H1 (cell line): ENCODE data around the gene ARMC7. TPM values are rescaled to one million over a fixed set of nuclear protein-coding genes. Genes with fewer than 3 reads are reported as not detected.

ENCODE experiments used
- CTCF ChIA-PET: fragments of 300-600 bp; sonication (Branson Sonifier 250); formaldehyde crosslinking; loops from one replicate; lab custom pipeline; 2021; ENCODE audit not compliant: partially characterized antibody; lab: Charles Lee
- POLR2A ChIA-PET: fragments of 300-600 bp; sonication (Branson Sonifier 250); formaldehyde crosslinking; loops from one replicate; lab custom pipeline; 2021; ENCODE audit warnings: inconsistent platforms; ENCODE audit not compliant: partially characterized antibody; lab: Charles Lee
- DNase-seq, 2 experiments: peaks; one replicate each; pipeline versions ENCODE4 v3.0.0 to v3.0.0-alpha.2; 2010 to 2022; ENCODE audit warnings: low spot score in 2 of 2, low read depth in 1 of 2, mixed read lengths in 1 of 2
- FAIRE-seq: peaks from 2 replicates; lab custom pipeline; 2011; peaks lifted over from hg19 to GRCh38; lab: Jason Lieb, UNC
- H2AFZ ChIP-seq: 2 replicates; pipeline ENCODE4 v1.8.1; 2012; ENCODE audit warnings: low read length, inconsistent platforms
- H2AK5ac ChIP-seq: 2 replicates; pipeline ENCODE4 v1.6.1; 2013; ENCODE audit warnings: low read depth, low read length
- H2BK120ac ChIP-seq: replicated peaks from 2 replicates; pipeline ENCODE3; 2013; ENCODE audit warnings: low read depth, low read length, inconsistent platforms
- H2BK12ac ChIP-seq: 2 replicates; pipeline ENCODE4 v1.6.1; 2013; ENCODE audit warnings: low read depth, low read length
- H2BK15ac ChIP-seq: 2 replicates; pipeline ENCODE4 v1.6.1; 2013; ENCODE audit warnings: low read length
- H2BK20ac ChIP-seq: 2 replicates; pipeline ENCODE4 v1.6.1; 2013; ENCODE audit warnings: low read length
- H2BK5ac ChIP-seq: 2 replicates; pipeline ENCODE4 v1.6.1; 2013; ENCODE audit warnings: low read depth, low read length
- H3K14ac ChIP-seq: 2 replicates; pipeline ENCODE4 v1.6.1; 2013; ENCODE audit warnings: inconsistent platforms; ENCODE audit not compliant: insufficient read length
- H3K18ac ChIP-seq: 2 replicates; pipeline ENCODE4 v1.6.1; 2013; ENCODE audit warnings: low read length; ENCODE audit errors: extremely low read depth
- H3K23ac ChIP-seq: 2 replicates; pipeline ENCODE4 v1.6.1; 2013; ENCODE audit warnings: inconsistent platforms; ENCODE audit not compliant: insufficient read length
- H3K23me2 ChIP-seq: 2 replicates; pipeline ENCODE4 v1.6.1; 2013; ENCODE audit warnings: low read depth, low read length
- H3K27ac ChIP-seq: 2 replicates; pipeline ENCODE4 v1.6.1; 2011; ENCODE audit warnings: low read depth, low read length, inconsistent platforms
- H3K27me3 ChIP-seq, 4 experiments: replicated peaks in 1 of 4; 1 replicate in 1 of 4; 2 replicates in 3 of 4; pipeline versions ENCODE4 v1.6.1 to v1.8.1; 2011 to 2013; ENCODE audit warnings: low read length in 3 of 4, mild to moderate bottlenecking in 3 of 4, inconsistent platforms in 2 of 4, mixed read lengths in 2 of 4, moderate library complexity in 1 of 4; ENCODE audit not compliant: control insufficient read depth in 3 of 4, insufficient read depth in 3 of 4; ENCODE audit errors: extremely low read depth in 1 of 4
- H3K36me3 ChIP-seq, 4 experiments: 2 replicates each; pipeline versions ENCODE4 v1.6.1 to v1.8.1; 2011 to 2013; ENCODE audit warnings: mild to moderate bottlenecking in 4 of 4, low read length in 3 of 4, moderate library complexity in 2 of 4, control low read depth in 1 of 4, inconsistent platforms in 1 of 4; ENCODE audit not compliant: insufficient read depth in 4 of 4, control insufficient read depth in 2 of 4
- H3K4ac ChIP-seq: replicated peaks from 2 replicates; pipeline ENCODE3; 2013; ENCODE audit warnings: low read length, low read depth, mixed read lengths, inconsistent platforms; ENCODE audit not compliant: insufficient read length
- H3K4me1 ChIP-seq, 4 experiments: replicated peaks in 1 of 4; 1 replicate in 1 of 4; 2 replicates in 3 of 4; pipeline versions ENCODE4 v1.6.1 to v1.8.1; 2011 to 2013; ENCODE audit warnings: low read length in 3 of 4, inconsistent platforms in 2 of 4, mixed read lengths in 1 of 4; ENCODE audit not compliant: insufficient read depth in 4 of 4, control insufficient read depth in 3 of 4
- H3K4me2 ChIP-seq, 2 experiments: 2 replicates each; pipeline versions ENCODE4 v1.6.1 to v1.8.1; 2011 to 2013; ENCODE audit warnings: low read depth in 2 of 2, low read length in 2 of 2, control low read depth in 1 of 2, inconsistent platforms in 1 of 2, mild to moderate bottlenecking in 1 of 2; ENCODE audit not compliant: insufficient read depth in 1 of 2
- H3K4me3 ChIP-seq, 4 experiments: fragments of 200-600, 300-600 bp in 1 of 4; sonication (generic), shearing (Covaris generic), sonication (Bioruptor Twin) in 1 of 4; 2 replicates each; pipeline versions ENCODE4 v1.5.1 to v1.8.1; 2011 to 2016; ENCODE audit warnings: low read length in 4 of 4, low read depth in 3 of 4, control low read depth in 2 of 4, inconsistent platforms in 2 of 4, mild to moderate bottlenecking in 2 of 4, mixed read lengths in 1 of 4, moderate library complexity in 1 of 4; ENCODE audit not compliant: insufficient read depth in 2 of 4; ENCODE audit errors: extremely low read depth in 1 of 4
- H3K56ac ChIP-seq: replicated peaks from 2 replicates; pipeline ENCODE3; 2013; ENCODE audit warnings: low read depth, mild to moderate bottlenecking, mixed read lengths, low read length, inconsistent platforms; ENCODE audit not compliant: insufficient read length
- H3K79me1 ChIP-seq: 2 replicates; pipeline ENCODE4 v1.6.1; 2013; ENCODE audit warnings: low read depth, low read length, control low read depth
- H3K79me2 ChIP-seq, 2 experiments: 2 replicates each; pipeline versions ENCODE4 v1.6.1 to v1.8.1; 2012 to 2013; ENCODE audit warnings: low read length in 2 of 2, mild to moderate bottlenecking in 2 of 2, inconsistent platforms in 1 of 2; ENCODE audit not compliant: insufficient read depth in 2 of 2, control insufficient read depth in 1 of 2
- H3K9ac ChIP-seq, 4 experiments: replicated peaks in 1 of 4; 1 replicate in 1 of 4; 2 replicates in 3 of 4; pipeline versions ENCODE4 v1.6.1 to v1.8.1; 2011 to 2013; ENCODE audit warnings: low read depth in 3 of 4, low read length in 3 of 4, control low read depth in 2 of 4, mild to moderate bottlenecking in 2 of 4, moderate library complexity in 2 of 4, inconsistent platforms in 1 of 4; ENCODE audit errors: extremely low read depth in 1 of 4
- H3K9me3 ChIP-seq, 2 experiments: 2 replicates each; pipeline versions ENCODE4 v1.6.1 to v1.8.1; 2012 to 2013; ENCODE audit warnings: mild to moderate bottlenecking in 2 of 2, moderate library complexity in 2 of 2, control low read depth in 1 of 2, inconsistent platforms in 1 of 2, low read depth in 1 of 2, low read length in 1 of 2, mixed read lengths in 1 of 2; ENCODE audit not compliant: insufficient read depth in 2 of 2
- H4K20me1 ChIP-seq, 2 experiments: replicated peaks in 1 of 2; 2 replicates each; pipeline versions ENCODE3 to v1.8.1; 2011 to 2013; ENCODE audit warnings: inconsistent platforms in 2 of 2, low read length in 2 of 2, mild to moderate bottlenecking in 1 of 2; ENCODE audit not compliant: insufficient read depth in 2 of 2, control insufficient read depth in 1 of 2
- H4K5ac ChIP-seq: 2 replicates; pipeline ENCODE4 v1.6.1; 2013; ENCODE audit warnings: low read length, low read depth, mixed read lengths, inconsistent platforms; ENCODE audit not compliant: insufficient read length
- H4K8ac ChIP-seq: 2 replicates; pipeline ENCODE4 v1.8.0; 2013; ENCODE audit warnings: mild to moderate bottlenecking, moderate library complexity, low read length, inconsistent platforms; ENCODE audit not compliant: insufficient read depth; ENCODE audit errors: extremely low read depth
- H4K91ac ChIP-seq: replicated peaks from 2 replicates; pipeline ENCODE3; 2013; ENCODE audit warnings: low read length, mixed read lengths, inconsistent platforms; ENCODE audit not compliant: insufficient read length
- BRCA1 ChIP-seq: IDR thresholded peaks from 2 replicates; pipeline ENCODE4 v1.6.1; 2012; ENCODE audit warnings: low read depth, low read length, improper control_type of control experiment
- CREB1 ChIP-seq: IDR thresholded peaks from 2 replicates; pipeline ENCODE4 v1.6.1; 2012; ENCODE audit warnings: inconsistent platforms
- FOSL1 ChIP-seq: IDR thresholded peaks from 2 replicates; pipeline ENCODE4 v1.6.1; 2011; ENCODE audit warnings: mild to moderate bottlenecking, low read depth, low read length, moderate library complexity; ENCODE audit not compliant: insufficient read depth
- JUND ChIP-seq: IDR thresholded peaks from 2 replicates; pipeline ENCODE4 v1.6.1; 2011; ENCODE audit warnings: mild to moderate bottlenecking, improper control_type of control experiment, low read length
- KDM5A ChIP-seq: fragments of 200-600 bp; IDR thresholded peaks from 2 replicates; pipeline ENCODE4 v1.7.1; 2012; ENCODE audit warnings: mild to moderate bottlenecking, low read length, inconsistent platforms, mixed read lengths
- POLR2AphosphoS5 ChIP-seq: IDR thresholded peaks from 2 replicates; pipeline ENCODE4 v1.6.1; 2011; ENCODE audit warnings: low read depth, low read length
- POU5F1 ChIP-seq: IDR thresholded peaks from 2 replicates; pipeline ENCODE4 v1.6.1; 2011; ENCODE audit warnings: low read depth, mild to moderate bottlenecking, low read length, moderate library complexity
- SRF ChIP-seq: IDR thresholded peaks from 2 replicates; pipeline ENCODE4 v1.6.1; 2011; ENCODE audit warnings: mild to moderate bottlenecking, low read depth, low read length, moderate library complexity
- SUZ12 ChIP-seq: fragments of 200-600 bp; sonication (generic); IDR thresholded peaks from 2 replicates; pipeline ENCODE4 v1.6.1; 2012; ENCODE audit warnings: mild to moderate bottlenecking, inconsistent platforms, low read length, moderate library complexity, mixed read lengths
- TAF7 ChIP-seq: optimal IDR thresholded peaks from 2 replicates; pipeline ENCODE3; 2011; ENCODE audit warnings: low read depth, mild to moderate bottlenecking, inconsistent platforms, low read length, moderate library complexity, borderline replicate concordance
- WGBS, 2 experiments: shearing (Covaris generic) in 1 of 2; methylation state at CpG; one replicate each; pipeline versions ENCODE4 v1.1.6 to v1.1.7; 2013 to 2015; ENCODE audit warnings: low lambda C conversion rate in 2 of 2, mixed read lengths in 2 of 2, inconsistent platforms in 1 of 2, low coverage in 1 of 2, missing lambda C conversion rate in 1 of 2; ENCODE audit not compliant: insufficient replicate concordance in 2 of 2, insufficient coverage in 1 of 2, insufficient read length in 1 of 2; ENCODE audit errors: extremely low coverage in 1 of 2, missing lambda C conversion rate in 1 of 2; 5-methylcytosine and 5-hydroxymethylcytosine counted together
- polyA plus RNA-seq, 7 experiments: library from polyadenylated mRNA; depleted of rRNA in 3 of 7; stranded (reverse) in 5 of 7; unstranded in 2 of 7; fragments of >200 nt in 5 of 7; fragments of 200-250 nt in 2 of 7; gene quantifications; 1 replicate in 5 of 7; 2 replicates in 1 of 7; 4 replicates in 1 of 7; pipeline versions ENCODE4 v1.2.1 to v1.2.3, GENCODE V29; 2011 to 2013; ENCODE audit warnings: missing spikeins in 2 of 7, mixed read lengths in 2 of 7
- total RNA-seq: library from RNA; stranded (reverse); fragmentation: NEBNext Ultra II Directional; extraction: Animal tissue kit (Norgen Biotek cat#: 25700); gene quantifications from 2 replicates; pipeline ENCODE4 v1.2.1, GENCODE V29; 2021
- TF ChIP-seq, protein P1 (sequence below): IDR thresholded peaks from 2 replicates; pipeline ENCODE4 v1.6.1; 2012; ENCODE audit warnings: low read length, inconsistent platforms

ARMC7 gene
- total and polyA plus RNA-seq, 2 of the 8 experiments (the other 6 are each of a cell fraction or from before 2014, with no cell fraction given): 9.8 to 13.6 TPM

DNA sequence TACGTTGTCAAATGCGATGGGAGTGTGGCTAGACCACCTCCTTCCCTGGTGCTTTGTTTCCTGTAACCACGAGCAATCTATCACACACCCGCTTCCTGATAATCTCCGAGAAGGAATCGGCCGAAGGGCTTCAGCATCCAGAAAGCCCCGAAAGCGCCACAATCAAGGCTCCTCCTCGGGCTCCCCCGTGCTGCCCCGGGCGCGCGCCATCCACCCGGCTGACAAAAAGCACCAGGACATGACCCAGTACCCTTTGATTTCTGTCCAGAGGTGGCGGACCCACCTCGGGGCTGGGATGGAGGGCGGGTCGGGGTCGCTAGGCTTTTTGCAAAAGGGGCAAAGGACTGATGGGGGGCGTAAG lies 743 bp upstream of the ARMC7 start:
- peaks cover 0 to 2% (median under 1%) of the 10 kb centered on the region in 4 experiments; a peak in 3 of 7 replicates for H3K4me1 ChIP-seq
- peak overlapping the region in 2 of 4 experiments; percentile 6 to 39; a peak in 2 of 7 replicates for H3K9ac ChIP-seq
- no peak overlapping the region for H2BK12ac ChIP-seq
- no peaks in the 10 kb centered on the region for H4K20me1 ChIP-seq
- H3K4ac ChIP-seq: no peak overlapping the region
- H2BK20ac ChIP-seq: no peak overlapping the region
- H3K27ac ChIP-seq: no peak overlapping the region
- H3K9me3 ChIP-seq: no peaks in the 10 kb centered on the region
- H2AK5ac ChIP-seq: no peak overlapping the region
- H3K27me3 ChIP-seq: no peaks in the 10 kb centered on the region
- H3K56ac ChIP-seq: no peak overlapping the region
- WGBS, 2 experiments: 18% methylated on average over 22 of the region's 22 CpGs; no CpG with 5 or more reads in 1 of the 2 experiments
- H2AFZ ChIP-seq: peak overlapping the region; percentile 56
- peaks cover 5% of the 10 kb centered on the region; the same call in 1 of the 2 replicates for H3K79me1 ChIP-seq
- no peak overlapping the region for H2BK5ac ChIP-seq
- TF ChIP-seq CREB1 (no peak), KDM5A (no peak), SRF (no peak), TAF7 (no peak), FOSL1 (no peak), BRCA1 (no peak), POU5F1 (no peak), JUND (no peak), POLR2AphosphoS5 (no peak), SUZ12 (no peak)
- TF ChIP-seq, protein P1, sequence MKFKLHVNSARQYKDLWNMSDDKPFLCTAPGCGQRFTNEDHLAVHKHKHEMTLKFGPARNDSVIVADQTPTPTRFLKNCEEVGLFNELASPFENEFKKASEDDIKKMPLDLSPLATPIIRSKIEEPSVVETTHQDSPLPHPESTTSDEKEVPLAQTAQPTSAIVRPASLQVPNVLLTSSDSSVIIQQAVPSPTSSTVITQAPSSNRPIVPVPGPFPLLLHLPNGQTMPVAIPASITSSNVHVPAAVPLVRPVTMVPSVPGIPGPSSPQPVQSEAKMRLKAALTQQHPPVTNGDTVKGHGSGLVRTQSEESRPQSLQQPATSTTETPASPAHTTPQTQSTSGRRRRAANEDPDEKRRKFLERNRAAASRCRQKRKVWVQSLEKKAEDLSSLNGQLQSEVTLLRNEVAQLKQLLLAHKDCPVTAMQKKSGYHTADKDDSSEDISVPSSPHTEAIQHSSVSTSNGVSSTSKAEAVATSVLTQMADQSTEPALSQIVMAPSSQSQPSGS: no peak
- DNase-seq (no peak), FAIRE-seq (no peak)
- H2BK15ac ChIP-seq: no peak overlapping the region
- H3K14ac ChIP-seq: no peak overlapping the region
- no peak overlapping the region; the same call in 1 of the 2 replicates for H3K18ac ChIP-seq
- no peak overlapping the region for H3K23ac ChIP-seq
- ChIA-PET POLR2A (interaction anchor here (0.6 to 1.8 kb wide), 13 partner anchors 12 to 152 kb away, joined by 3 to 8 read pairs (median 4); partner anchors contain the start of genes GGA3, JPT1 and MRPS7), CTCF (interaction anchor here (1.1 to 9.6 kb wide), 5 partner anchors 18 to 148 kb away, joined by 3 to 239 read pairs (median 3); partner anchors contain the start of gene NT5C)
- H4K8ac ChIP-seq: peak overlapping the region; percentile 71; the same call in 1 of the 2 replicates
- no peak overlapping the region for H4K5ac ChIP-seq
- peak overlapping the region; percentile 82 to 98 for H3K4me2 ChIP-seq
- peaks cover 12% of the 10 kb centered on the region; the same call in 1 of the 2 replicates for H3K23me2 ChIP-seq
- H2BK120ac ChIP-seq: no peak overlapping the region
- peak overlapping the region; percentile 49 to 78 (median 75) for H3K4me3 ChIP-seq
- H3K36me3 ChIP-seq: no peaks in the 10 kb centered on the region; a peak in 1 of 8 replicates
- H4K91ac ChIP-seq: no peak overlapping the region
- 0 out of 4 replicates have a peak, but pooled peaks cover 0 to 3% of the 10 kb centered on the region in 2 experiments for H3K79me2 ChIP-seq
